GM23248 (cell line): ENCODE data around the gene IL1A.

Experiments used
- EZH2 ChIP-seq: fragments of 200-600 bp; sonication (generic); IDR thresholded peaks from 2 replicates; pipeline ENCODE4 v1.6.1; 2018; ENCODE audit warnings: antibody characterized with exemption, mild to moderate bottlenecking; ENCODE audit not compliant: insufficient read depth, poor library complexity, severe bottlenecking
- EZH2phosphoT487 ChIP-seq: fragments of 200-600 bp; sonication (generic); IDR thresholded peaks from 2 replicates; pipeline ENCODE4 v1.6.1; 2018; ENCODE audit warnings: antibody characterized with exemption, moderate library complexity, mild to moderate bottlenecking, low read depth; ENCODE audit not compliant: insufficient read depth

GRCh38 chr2:112768432-112768831 lies 15.9 kb downstream of the IL1A start:
- TF ChIP-seq EZH2 = no peak
- TF ChIP-seq EZH2phosphoT487 = no peak
